Panc1 (cell line): ENCODE data around the gene ZNF20. TPM values are rescaled to one million over a fixed set of nuclear protein-coding genes. Genes with fewer than 3 reads are reported as not detected.

Experiments used
- ATAC-seq: fragments of 200-7000 bp; cut with Tn5 transposase; 2 replicates; pipeline ENCODE4 v1.9.1; 2020; ENCODE audit warnings: mild to moderate bottlenecking, moderate library complexity
- BruUV-seq: library from RNA; stranded (reverse); fragments of 400-500 nt; replicated peaks from 2 replicates; lab custom pipeline; 2021; lab: Mats Ljungman, UMichigan
- CTCF ChIA-PET: fragments of 300-600 bp; sonication (Branson Sonifier 250); formaldehyde crosslinking; loops from one replicate; lab custom pipeline; 2022; ENCODE audit warnings: antibody characterized with exemption; lab: Charles Lee
- POLR2A ChIA-PET: fragments of 300-600 bp; sonication (Branson Sonifier 250); formaldehyde crosslinking; loops from one replicate; lab custom pipeline; 2022; ENCODE audit warnings: antibody characterized with exemption; lab: Charles Lee
- DNase-seq: peaks from one replicate; pipeline ENCODE4 v3.0.0-alpha.2; 2010; ENCODE audit warnings: low read depth, low spot score
- H3K27ac ChIP-seq: 2 replicates; pipeline ENCODE4 v1.5.1; 2011; ENCODE audit warnings: mild to moderate bottlenecking, low read length, inconsistent platforms
- H3K27me3 ChIP-seq: fragments of 200-500 bp; sonication (Bioruptor generic); 2 replicates; pipeline ENCODE4 v1.6.0; 2014; ENCODE audit warnings: low read length, inconsistent platforms; ENCODE audit not compliant: control insufficient read depth, insufficient read depth
- H3K36me3 ChIP-seq: fragments of 200-500 bp; sonication (Bioruptor generic); 2 replicates; pipeline ENCODE4 v1.5.1; 2014; ENCODE audit warnings: inconsistent platforms, mild to moderate bottlenecking, low read length, moderate library complexity; ENCODE audit not compliant: control insufficient read depth, insufficient read depth
- H3K4me1 ChIP-seq: 2 replicates; pipeline ENCODE4 v1.5.1; 2011; ENCODE audit warnings: inconsistent platforms, mild to moderate bottlenecking, low read length, moderate library complexity; ENCODE audit not compliant: control insufficient read depth, insufficient read depth
- H3K4me3 ChIP-seq, 2 experiments: 2 replicates each; pipeline ENCODE4 v1.5.1; 2011 to 2012; ENCODE audit warnings: low read depth in 2 of 2, low read length in 2 of 2, mild to moderate bottlenecking in 2 of 2, inconsistent platforms in 1 of 2, moderate library complexity in 1 of 2
- H3K9me3 ChIP-seq: fragments of 200-500 bp; sonication (Bioruptor generic); 2 replicates; pipeline ENCODE4 v1.5.1; 2014; ENCODE audit warnings: low read depth, mild to moderate bottlenecking, inconsistent platforms, low read length, moderate library complexity; ENCODE audit not compliant: control insufficient read depth, insufficient read depth
- POLR2AphosphoS5 ChIP-seq: IDR thresholded peaks from 2 replicates; pipeline ENCODE4 v1.6.1; 2012; ENCODE audit warnings: mild to moderate bottlenecking, low read depth, low read length, moderate library complexity
- REST ChIP-seq, 2 experiments: IDR thresholded peaks; 2 replicates each; pipeline ENCODE4 v1.6.1; 2011 to 2012; ENCODE audit warnings: low read depth in 2 of 2, control low read depth in 1 of 2, low read length in 1 of 2, mild to moderate bottlenecking in 1 of 2, moderate library complexity in 1 of 2; ENCODE audit not compliant: insufficient read depth in 1 of 2
- SIN3A ChIP-seq: IDR thresholded peaks from 2 replicates; pipeline ENCODE4 v1.6.1; 2012; ENCODE audit warnings: low read depth, mild to moderate bottlenecking, low read length, moderate library complexity, borderline replicate concordance; ENCODE audit not compliant: insufficient read depth
- TCF7L2 ChIP-seq: IDR thresholded peaks from 2 replicates; pipeline ENCODE4 v1.6.1; 2011; ENCODE audit warnings: mild to moderate bottlenecking, low read depth, low read length, inconsistent platforms
- in situ Hi-C: cut with HindIII; loops from 2 replicates; pipeline ENCODE4 v1.10.0; 2016; ENCODE audit warnings: low sequenced_read_pairs, low pct_unique_long_range_greater_than_20kb
- intact Hi-C: fragments of 100-400 bp; cut with micrococcal nuclease; formaldehyde crosslinking; loops from one replicate; pipeline ENCODE4 v1.10.0; 2022; ENCODE audit not compliant: unreplicated experiment
- total RNA-seq: library from RNA; stranded (reverse); gene quantifications from one replicate; pipeline ENCODE4 v1.2.1, GENCODE V29; 2021; ENCODE audit not compliant: unreplicated experiment
- TF ChIP-seq, protein P1 (sequence below): fragments of 450-650 bp; IDR thresholded peaks from 2 replicates; pipeline ENCODE4 v1.5.1; 2017; ENCODE audit warnings: mild to moderate bottlenecking

The ZNF20 gene
- total RNA-seq, 1 experiment from 2014 or later, result 4.9 TPM

GRCh38 chr19:12156223-12157058 lies 16.3 kb upstream of the ZNF20 start, which contains the start of gene ZNF625:
Gene ZNF625 (minus strand): TSS chr19:12156734. CDS start chr19:12156558, 176 bp downstream.
- Histone ChIP-seq H3K36me3 (0 out of 2 replicates have a peak, but pooled peaks cover 2% of the 10 kb centered on the region), H3K27ac (peak within 1 kb of the TSS; percentile 84), H3K4me1 (no peaks in the 10 kb centered on the region), H3K4me3 (peak within 1 kb of the TSS; percentile 65 to 83), H3K27me3 (no peaks in the 10 kb centered on the region), H3K9me3 (peaks cover 5% of the 10 kb centered on the region; the same call in 1 of the 2 replicates)
- intact Hi-C loops, result no loop called here
- DNase-seq (no peak), ATAC-seq (peak; percentile 100)
- in situ Hi-C loops, result no loop called here
- CTCF ChIA-PET, result interaction anchor here (0.6 kb wide), 2 partner anchors 98 to 402 kb away, joined by 3 to 5 read pairs; no protein-coding TSS in a partner anchor
- no TSS peak for BruUV-seq
- POLR2A ChIA-PET, result no interaction called here
- TF ChIP-seq, protein P1, sequence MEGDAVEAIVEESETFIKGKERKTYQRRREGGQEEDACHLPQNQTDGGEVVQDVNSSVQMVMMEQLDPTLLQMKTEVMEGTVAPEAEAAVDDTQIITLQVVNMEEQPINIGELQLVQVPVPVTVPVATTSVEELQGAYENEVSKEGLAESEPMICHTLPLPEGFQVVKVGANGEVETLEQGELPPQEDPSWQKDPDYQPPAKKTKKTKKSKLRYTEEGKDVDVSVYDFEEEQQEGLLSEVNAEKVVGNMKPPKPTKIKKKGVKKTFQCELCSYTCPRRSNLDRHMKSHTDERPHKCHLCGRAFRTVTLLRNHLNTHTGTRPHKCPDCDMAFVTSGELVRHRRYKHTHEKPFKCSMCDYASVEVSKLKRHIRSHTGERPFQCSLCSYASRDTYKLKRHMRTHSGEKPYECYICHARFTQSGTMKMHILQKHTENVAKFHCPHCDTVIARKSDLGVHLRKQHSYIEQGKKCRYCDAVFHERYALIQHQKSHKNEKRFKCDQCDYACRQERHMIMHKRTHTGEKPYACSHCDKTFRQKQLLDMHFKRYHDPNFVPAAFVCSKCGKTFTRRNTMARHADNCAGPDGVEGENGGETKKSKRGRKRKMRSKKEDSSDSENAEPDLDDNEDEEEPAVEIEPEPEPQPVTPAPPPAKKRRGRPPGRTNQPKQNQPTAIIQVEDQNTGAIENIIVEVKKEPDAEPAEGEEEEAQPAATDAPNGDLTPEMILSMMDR, result no peak
- TF ChIP-seq SIN3A (no peak), REST (IDR thresholded peaks at IDR 0.05; ENCODE audit: insufficient read depth in 1 of 2, low read depth in 2 of 2, low read length in 1 of 2) (no peak), POLR2AphosphoS5 (peak; percentile 65), TCF7L2 (no peak)

DNA sequence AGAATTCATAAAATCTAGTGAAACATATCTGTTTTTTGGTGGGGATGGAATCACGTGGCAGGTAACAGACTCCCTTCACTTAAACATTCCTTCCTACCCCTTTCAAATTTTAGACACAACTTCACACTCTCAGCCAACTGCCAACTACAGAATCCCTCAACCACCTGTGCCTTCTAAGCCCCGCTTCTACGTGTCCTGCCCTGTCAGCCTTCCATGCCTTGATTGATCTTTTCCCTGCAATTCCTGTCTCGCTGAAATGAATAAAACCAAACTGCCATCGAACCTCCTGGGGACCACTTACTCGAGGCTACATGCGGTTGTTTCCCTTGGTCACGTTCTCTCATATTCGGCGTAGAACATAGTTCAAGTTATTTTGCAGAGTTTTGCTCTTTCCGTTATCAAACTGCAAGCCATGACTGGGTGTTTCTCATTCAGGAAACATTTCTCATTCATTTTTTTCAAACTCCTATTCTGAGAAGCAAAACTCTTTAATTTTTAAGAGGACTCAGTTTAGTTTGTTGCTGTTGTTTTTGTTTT lies 15.2 kb upstream of the ZNF20 start:
- in situ Hi-C loops (no loop called here), intact Hi-C loops (no loop called here)
- BruUV-seq, result TSS peak; percentile 89
- ChIA-PET CTCF (no interaction called here), POLR2A (no interaction called here)
- Histone ChIP-seq H3K27ac (peak overlapping the region; percentile 84), H3K36me3 (0 out of 2 replicates have a peak, but pooled peaks cover 2% of the 10 kb centered on the region), H3K27me3 (no peaks in the 10 kb centered on the region), H3K4me1 (no peaks in the 10 kb centered on the region), H3K9me3 (peaks cover 8% of the 10 kb centered on the region; the same call in 1 of the 2 replicates), H3K4me3 (peak overlapping the region; percentile 65 to 83)
- TF ChIP-seq REST (IDR thresholded peaks at IDR 0.05; ENCODE audit: insufficient read depth in 1 of 2, low read depth in 2 of 2, low read length in 1 of 2) (no peak), TCF7L2 (no peak), POLR2AphosphoS5 (no peak), SIN3A (no peak)
- TF ChIP-seq, protein P1, result no peak
- no peak for DNase-seq
- no peak for ATAC-seq
